Astrocyte (in vitro differentiated cells and primary cell): ENCODE results near the gene BRMS1L.

Experiments used
- EZH2 ChIP-seq: IDR thresholded peaks from 2 replicates; pipeline ENCODE4 v1.6.1; 2012; ENCODE audit warnings: mild to moderate bottlenecking, low read length, inconsistent platforms; ENCODE audit not compliant: insufficient read depth
- TF ChIP-seq, protein P1 (sequence below): IDR thresholded peaks from 2 replicates; pipeline ENCODE4 v1.5.1; 2011; ENCODE audit warnings: low read depth, mild to moderate bottlenecking, inconsistent platforms, low read length, moderate library complexity; ENCODE audit not compliant: insufficient read depth

DNA sequence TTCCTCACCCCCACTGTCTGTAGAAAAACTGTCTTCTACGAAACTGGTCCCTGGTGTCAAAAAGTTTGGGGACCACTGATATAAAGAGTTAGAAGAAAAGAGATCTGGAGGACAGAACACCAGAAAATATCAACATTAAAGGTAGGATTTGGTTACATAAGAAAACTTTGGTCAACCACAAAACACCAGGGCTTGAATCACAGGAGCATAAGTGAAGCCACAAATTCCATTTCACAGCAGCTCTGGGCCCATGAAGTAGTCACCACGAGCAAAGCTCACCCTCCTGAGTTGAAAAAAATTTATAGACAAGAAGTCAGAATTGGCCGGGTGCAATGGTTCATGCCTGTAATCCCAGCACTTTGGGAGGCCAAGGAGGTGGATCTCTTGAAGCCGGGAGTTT is 36.5 kb upstream of the BRMS1L start:
- TF ChIP-seq, protein P1, sequence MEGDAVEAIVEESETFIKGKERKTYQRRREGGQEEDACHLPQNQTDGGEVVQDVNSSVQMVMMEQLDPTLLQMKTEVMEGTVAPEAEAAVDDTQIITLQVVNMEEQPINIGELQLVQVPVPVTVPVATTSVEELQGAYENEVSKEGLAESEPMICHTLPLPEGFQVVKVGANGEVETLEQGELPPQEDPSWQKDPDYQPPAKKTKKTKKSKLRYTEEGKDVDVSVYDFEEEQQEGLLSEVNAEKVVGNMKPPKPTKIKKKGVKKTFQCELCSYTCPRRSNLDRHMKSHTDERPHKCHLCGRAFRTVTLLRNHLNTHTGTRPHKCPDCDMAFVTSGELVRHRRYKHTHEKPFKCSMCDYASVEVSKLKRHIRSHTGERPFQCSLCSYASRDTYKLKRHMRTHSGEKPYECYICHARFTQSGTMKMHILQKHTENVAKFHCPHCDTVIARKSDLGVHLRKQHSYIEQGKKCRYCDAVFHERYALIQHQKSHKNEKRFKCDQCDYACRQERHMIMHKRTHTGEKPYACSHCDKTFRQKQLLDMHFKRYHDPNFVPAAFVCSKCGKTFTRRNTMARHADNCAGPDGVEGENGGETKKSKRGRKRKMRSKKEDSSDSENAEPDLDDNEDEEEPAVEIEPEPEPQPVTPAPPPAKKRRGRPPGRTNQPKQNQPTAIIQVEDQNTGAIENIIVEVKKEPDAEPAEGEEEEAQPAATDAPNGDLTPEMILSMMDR: no peak
- no peak for TF ChIP-seq EZH2
